ENCODE results near the gene PRKAB1. TPM values are rescaled to one million over a fixed set of nuclear protein-coding genes. Genes with fewer than 3 reads are reported as not detected.

The PRKAB1 gene
- total and polyA plus RNA-seq, 2 experiments from 2014 or later = 16.3 to 31.0 TPM

DNA sequence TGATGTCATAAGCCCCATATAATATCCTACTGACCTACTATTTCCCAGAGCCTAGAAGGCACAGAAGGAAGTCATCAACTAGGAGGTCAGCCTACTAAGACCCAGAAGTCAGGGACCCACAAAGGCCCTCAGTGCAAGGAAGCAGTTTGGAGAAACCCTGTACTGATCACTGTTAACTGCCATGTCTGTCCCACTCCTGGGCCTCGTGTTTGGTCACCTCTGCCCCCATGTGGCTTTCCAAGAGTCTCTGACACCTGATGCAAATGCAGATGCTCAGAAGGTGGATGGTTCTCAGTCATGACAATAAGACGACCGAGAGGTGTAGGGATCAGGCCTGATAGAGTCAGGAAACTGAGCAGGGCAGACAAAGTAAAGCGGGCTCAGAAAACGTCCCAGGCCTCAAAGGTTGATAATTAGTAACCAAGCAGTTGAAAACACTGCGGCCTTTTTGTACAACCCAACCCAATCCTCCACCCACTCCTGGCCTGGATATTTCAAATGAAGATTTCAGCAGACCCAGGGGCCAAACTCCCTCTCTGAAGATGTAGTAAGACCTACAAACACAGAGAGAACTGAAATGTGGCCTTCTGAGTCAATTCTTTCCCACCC lies 23.4 kb downstream of the PRKAB1 start:
- Histone ChIP-seq H2AFZ (no peak overlapping the region), H4K20me1 (replicated peaks; ENCODE audit: insufficient read depth) (no peaks in the 10 kb centered on the region; the same call in none of the 2 replicates), H3K4me2 (no peak overlapping the region), H3K4me1 (ENCODE audit: insufficient read depth) (no peaks in the 10 kb centered on the region), H3K79me2 (replicated peaks; ENCODE audit: insufficient read depth) (no peaks in the 10 kb centered on the region), H3K9me2 (ENCODE audit: insufficient read depth) (no peaks in the 10 kb centered on the region), H3F3A (replicated peaks; ENCODE audit: low read depth) (no peaks in the 10 kb centered on the region), H3K4me3 (no peak overlapping the region), H3K27me3 (ENCODE audit: insufficient read depth) (no peaks in the 10 kb centered on the region), H3K27ac (ENCODE audit: low read depth) (no peak overlapping the region), H3K36me3 (ENCODE audit: insufficient read depth) (no peaks in the 10 kb centered on the region)
- DNase-seq (ENCODE audit: low spot score) = no peak
- Mint-ChIP-seq H3K36me3 (ENCODE audit: low read depth) (peaks cover 42% of the 10 kb centered on the region), H3K4me1 (peaks cover 8% of the 10 kb centered on the region; the same call in 1 of the 3 replicates), H3K27ac (no peak overlapping the region), H3K9me3 (no peaks in the 10 kb centered on the region), H3K4me3 (no peak overlapping the region), H3K27me3 (ENCODE audit: insufficient read depth, low read depth, poor library complexity) (peaks cover 3% of the 10 kb centered on the region)
- no peak for ATAC-seq
- no peak for TF ChIP-seq ZNF331 (CRISPR knock-in tag; IDR thresholded peaks at IDR 0.05; ENCODE audit: low read depth)
- no peak for TF ChIP-seq POLR2AphosphoS5 (IDR thresholded peaks at IDR 0.05; ENCODE audit: low read depth)
- TF ChIP-seq CREB1 (CRISPR knock-in tag; IDR thresholded peaks at IDR 0.05; ENCODE audit: low read depth) = no peak
- TF ChIP-seq, protein P1, sequence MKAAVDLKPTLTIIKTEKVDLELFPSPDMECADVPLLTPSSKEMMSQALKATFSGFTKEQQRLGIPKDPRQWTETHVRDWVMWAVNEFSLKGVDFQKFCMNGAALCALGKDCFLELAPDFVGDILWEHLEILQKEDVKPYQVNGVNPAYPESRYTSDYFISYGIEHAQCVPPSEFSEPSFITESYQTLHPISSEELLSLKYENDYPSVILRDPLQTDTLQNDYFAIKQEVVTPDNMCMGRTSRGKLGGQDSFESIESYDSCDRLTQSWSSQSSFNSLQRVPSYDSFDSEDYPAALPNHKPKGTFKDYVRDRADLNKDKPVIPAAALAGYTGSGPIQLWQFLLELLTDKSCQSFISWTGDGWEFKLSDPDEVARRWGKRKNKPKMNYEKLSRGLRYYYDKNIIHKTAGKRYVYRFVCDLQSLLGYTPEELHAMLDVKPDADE (IDR thresholded peaks at IDR 0.05) = no peak
- TF ChIP-seq ZNF114 (CRISPR knock-in tag; IDR thresholded peaks at IDR 0.05) = no peak
- no peak for TF ChIP-seq ZNF462 (CRISPR knock-in tag; IDR thresholded peaks at IDR 0.05)
- no peak for TF ChIP-seq EZH2 (IDR thresholded peaks at IDR 0.05; ENCODE audit: low read depth, unreplicated experiment)
- TF ChIP-seq EZH2phosphoT487 (IDR thresholded peaks at IDR 0.05; ENCODE audit: unreplicated experiment) = no peak
- no peak for TF ChIP-seq NANOG (IDR thresholded peaks at IDR 0.05; ENCODE audit: borderline replicate concordance)
- TF ChIP-seq, protein P2, sequence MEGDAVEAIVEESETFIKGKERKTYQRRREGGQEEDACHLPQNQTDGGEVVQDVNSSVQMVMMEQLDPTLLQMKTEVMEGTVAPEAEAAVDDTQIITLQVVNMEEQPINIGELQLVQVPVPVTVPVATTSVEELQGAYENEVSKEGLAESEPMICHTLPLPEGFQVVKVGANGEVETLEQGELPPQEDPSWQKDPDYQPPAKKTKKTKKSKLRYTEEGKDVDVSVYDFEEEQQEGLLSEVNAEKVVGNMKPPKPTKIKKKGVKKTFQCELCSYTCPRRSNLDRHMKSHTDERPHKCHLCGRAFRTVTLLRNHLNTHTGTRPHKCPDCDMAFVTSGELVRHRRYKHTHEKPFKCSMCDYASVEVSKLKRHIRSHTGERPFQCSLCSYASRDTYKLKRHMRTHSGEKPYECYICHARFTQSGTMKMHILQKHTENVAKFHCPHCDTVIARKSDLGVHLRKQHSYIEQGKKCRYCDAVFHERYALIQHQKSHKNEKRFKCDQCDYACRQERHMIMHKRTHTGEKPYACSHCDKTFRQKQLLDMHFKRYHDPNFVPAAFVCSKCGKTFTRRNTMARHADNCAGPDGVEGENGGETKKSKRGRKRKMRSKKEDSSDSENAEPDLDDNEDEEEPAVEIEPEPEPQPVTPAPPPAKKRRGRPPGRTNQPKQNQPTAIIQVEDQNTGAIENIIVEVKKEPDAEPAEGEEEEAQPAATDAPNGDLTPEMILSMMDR (conservative IDR thresholded peaks at IDR 0.05; ENCODE audit: low read depth in 2 of 2) = no peak
- TF ChIP-seq JUNB (IDR thresholded peaks at IDR 0.05; ENCODE audit: unreplicated experiment) = no peak
- TF ChIP-seq, protein P3, sequence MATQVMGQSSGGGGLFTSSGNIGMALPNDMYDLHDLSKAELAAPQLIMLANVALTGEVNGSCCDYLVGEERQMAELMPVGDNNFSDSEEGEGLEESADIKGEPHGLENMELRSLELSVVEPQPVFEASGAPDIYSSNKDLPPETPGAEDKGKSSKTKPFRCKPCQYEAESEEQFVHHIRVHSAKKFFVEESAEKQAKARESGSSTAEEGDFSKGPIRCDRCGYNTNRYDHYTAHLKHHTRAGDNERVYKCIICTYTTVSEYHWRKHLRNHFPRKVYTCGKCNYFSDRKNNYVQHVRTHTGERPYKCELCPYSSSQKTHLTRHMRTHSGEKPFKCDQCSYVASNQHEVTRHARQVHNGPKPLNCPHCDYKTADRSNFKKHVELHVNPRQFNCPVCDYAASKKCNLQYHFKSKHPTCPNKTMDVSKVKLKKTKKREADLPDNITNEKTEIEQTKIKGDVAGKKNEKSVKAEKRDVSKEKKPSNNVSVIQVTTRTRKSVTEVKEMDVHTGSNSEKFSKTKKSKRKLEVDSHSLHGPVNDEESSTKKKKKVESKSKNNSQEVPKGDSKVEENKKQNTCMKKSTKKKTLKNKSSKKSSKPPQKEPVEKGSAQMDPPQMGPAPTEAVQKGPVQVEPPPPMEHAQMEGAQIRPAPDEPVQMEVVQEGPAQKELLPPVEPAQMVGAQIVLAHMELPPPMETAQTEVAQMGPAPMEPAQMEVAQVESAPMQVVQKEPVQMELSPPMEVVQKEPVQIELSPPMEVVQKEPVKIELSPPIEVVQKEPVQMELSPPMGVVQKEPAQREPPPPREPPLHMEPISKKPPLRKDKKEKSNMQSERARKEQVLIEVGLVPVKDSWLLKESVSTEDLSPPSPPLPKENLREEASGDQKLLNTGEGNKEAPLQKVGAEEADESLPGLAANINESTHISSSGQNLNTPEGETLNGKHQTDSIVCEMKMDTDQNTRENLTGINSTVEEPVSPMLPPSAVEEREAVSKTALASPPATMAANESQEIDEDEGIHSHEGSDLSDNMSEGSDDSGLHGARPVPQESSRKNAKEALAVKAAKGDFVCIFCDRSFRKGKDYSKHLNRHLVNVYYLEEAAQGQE (IDR thresholded peaks at IDR 0.05; ENCODE audit: unreplicated experiment) = no peak
- TF ChIP-seq STAT1 (IDR thresholded peaks at IDR 0.05; ENCODE audit: unreplicated experiment) = no peak

All from GM23338 (cell line).